T-helper 22 cell (primary cell): ENCODE data around the gene ZFP91.
A peak's percentile ranks its signal among the peaks of the same experiment; 100 is the strongest.
"Not testable (repeated sequence)": the region's sequence is repeated elsewhere in the genome, so short reads cannot be mapped to it uniquely, and the experiment has no call there.

Experiments used
- DNase-seq: peaks from one replicate; pipeline ENCODE4 v3.0.0-alpha.2; 2020; ENCODE audit warnings: low read depth

The ZFP91 gene, protein sequence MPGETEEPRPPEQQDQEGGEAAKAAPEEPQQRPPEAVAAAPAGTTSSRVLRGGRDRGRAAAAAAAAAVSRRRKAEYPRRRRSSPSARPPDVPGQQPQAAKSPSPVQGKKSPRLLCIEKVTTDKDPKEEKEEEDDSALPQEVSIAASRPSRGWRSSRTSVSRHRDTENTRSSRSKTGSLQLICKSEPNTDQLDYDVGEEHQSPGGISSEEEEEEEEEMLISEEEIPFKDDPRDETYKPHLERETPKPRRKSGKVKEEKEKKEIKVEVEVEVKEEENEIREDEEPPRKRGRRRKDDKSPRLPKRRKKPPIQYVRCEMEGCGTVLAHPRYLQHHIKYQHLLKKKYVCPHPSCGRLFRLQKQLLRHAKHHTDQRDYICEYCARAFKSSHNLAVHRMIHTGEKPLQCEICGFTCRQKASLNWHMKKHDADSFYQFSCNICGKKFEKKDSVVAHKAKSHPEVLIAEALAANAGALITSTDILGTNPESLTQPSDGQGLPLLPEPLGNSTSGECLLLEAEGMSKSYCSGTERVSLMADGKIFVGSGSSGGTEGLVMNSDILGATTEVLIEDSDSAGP

DNA sequence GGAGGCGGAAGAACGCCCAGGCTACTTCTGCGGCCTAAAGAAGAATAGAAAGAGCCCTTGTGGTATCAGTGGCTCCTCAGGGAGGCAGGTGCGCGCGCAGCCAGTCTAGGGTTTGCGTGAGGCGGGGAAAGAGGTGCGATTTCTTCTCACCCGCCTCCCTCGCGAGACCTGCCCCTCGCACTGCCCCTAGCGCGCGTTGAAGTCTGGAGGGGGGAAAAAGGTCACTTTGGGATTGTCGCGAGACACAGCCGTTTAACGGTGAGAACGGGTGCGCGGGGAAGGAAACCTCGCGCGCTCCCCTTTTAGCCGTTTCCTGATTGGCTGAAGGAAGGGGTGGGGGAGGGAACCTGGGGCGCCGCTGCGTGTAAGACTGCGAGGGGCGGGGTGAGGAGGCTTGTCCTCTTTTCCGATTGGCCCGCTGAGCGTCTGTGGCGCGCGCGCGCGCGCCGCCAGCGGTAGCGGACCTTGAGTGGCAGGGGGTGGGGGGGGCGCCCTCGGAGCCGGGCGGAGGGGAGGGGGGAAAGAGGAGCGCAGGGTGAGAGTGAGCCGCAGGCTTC, at the start of gene ZFP91:
Gene ZFP91 (plus strand): TSS at position 429 of the 557 bp plus-strand sequence. CDS start 219 bp downstream, outside the sequence.
- peak; percentile 97 for DNase-seq

DNA sequence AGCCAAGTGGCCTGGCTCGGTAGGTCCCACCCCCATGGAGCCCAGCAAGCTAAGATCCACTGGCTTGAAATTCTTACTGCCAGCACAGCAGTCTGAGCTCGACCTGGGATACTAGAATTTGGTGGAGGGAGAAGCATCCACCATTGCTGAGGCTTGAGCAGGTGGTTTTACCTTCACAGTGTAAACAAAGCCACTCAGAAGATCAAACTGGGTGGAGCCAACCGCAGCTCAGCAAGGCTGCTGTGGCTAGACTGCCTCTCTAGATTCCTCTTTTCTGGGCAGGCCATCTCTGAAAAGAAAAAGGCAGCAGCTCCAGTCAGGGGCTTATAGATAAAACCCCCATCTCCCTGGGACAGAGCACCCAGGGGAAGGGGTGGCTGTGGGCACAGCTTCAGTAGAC, 48.6 kb upstream of the ZFP91 start:
- no peak for DNase-seq

DNA sequence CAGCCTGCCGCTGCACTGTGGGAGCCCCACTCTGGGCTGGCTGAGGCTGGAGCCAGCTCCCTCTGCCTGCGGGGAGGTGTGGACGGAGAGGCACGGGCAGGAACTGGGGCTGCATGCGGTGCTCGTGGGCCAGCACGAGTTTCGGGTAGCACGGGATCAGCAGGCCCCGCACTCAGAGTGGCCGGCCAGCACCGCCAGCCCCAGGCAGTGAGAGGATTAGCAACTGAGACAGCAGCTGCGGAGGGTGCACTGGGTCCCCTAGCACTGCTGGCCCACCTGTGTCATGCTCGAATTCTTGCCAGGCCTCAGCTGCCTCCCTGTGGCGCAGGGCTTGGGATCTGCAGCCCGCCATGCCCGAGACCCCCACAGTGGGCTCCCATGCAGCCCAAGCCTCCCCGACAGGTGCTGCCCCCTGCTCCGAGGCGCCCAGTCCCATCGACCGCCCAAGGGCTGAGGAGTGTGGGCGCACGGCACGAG, 47.0 kb upstream of the ZFP91 start:
- DNase-seq: no peak

DNA sequence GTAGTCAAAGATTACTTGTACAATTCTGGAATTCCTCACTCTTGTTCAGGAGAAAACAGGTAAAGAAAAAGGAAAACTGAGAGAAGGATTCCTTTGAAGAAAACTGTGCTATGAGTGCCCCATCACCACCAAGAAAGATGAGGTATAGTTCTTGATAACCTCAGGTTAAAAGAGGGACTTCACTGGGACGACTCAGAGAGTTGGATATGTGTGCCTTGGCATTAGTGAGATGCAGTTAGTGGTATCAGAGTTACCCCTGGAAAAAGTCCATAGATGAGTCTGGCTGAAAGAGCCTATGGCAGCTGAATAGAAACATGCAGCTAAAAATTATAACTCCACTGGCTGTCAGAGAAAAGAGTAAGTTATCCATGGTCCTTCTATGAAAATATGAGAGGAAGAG, 32.0 kb upstream of the ZFP91 start:
- no peak for DNase-seq

DNA sequence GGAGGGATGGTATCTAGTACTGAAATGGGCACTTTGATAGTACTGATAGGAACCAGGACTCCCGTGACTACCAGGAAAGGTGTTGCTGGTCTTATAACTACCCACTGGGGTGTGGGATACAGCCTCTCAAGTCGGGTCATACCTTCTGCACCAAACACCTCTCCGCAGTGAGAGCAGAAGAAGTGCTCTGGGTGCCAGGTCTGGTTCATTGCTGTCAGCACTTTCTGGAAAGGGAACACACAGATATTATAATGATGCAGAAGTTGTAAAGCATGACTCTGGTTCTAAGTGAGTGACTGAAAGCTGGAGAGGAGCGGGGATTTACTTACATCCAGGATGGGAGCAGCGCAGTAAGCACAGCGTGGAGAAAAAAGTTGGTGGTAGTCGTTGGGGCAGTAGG, 29.2 kb upstream of the ZFP91 start:
- no peak for DNase-seq

DNA sequence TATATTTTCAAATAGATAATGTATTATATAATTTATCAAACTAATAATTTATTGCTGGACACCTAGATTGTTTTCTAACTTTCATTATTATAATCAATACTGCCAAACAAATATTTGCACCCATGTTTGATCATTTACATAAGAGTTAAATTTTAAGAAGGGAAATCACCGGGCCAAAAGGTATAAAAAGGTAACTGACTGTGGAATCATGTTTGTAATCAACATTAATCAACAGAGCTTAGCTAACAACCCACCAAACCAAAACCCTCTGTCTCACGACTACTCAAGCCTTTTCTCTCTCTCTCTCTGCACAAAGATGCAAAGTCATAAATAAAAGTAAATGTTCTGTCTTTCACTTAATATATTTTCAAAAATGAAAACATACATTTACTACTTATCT, 18.0 kb upstream of the ZFP91 start:
- no peak for DNase-seq

DNA sequence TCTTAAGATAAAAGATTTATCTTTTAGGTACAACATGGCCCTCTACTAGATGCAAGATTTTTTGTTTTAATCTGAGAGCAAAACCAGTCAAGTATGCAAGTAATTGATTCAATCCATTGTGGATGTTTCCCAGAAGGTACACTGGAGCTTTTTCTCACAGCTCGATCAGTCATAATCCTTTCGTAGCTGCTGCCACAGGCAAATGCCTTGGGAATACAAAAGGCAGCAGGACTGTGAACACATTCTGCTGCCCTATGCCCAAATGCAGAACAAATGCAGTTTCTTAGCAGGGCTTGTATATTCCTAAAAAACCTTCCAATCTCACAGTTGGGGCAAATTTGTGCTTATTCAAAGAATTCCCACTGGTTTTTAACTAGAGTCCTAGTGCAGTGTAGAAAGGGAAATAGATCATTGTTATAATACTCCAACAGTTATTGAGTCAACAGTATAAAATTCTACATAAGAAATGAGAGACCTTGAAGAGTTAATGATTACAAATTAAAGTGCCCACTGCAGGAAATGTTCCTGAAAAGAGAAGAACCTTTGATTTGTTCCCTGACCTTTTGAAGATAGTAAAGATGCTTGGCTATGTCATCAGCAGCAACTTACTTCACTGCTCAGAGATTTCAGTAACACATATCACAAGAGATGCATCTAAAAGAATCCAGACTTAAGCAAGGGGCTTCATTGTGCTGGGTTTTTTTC, 17.3 kb upstream of the ZFP91 start:
- no peak for DNase-seq

DNA sequence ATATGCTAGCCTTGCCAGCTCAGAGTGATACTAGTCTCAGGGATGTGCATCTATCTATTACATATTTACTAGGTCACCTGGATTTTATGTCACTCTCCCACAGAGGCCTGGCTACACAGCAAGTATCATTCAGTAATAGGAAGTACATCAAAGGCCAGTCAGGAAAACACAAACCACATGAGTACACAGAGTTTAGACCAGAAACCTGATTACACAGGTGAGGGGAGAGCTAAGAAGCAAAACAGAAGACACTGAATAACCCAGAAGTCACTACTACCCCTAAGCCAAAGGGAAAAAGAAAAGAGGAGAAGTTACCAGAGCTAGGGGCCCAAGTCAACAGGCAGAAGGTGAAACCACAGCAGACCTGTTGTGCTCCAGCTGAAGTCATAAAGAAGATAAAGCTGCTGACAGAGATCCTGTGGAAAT, 16.5 kb upstream of the ZFP91 start:
- DNase-seq: no peak

DNA sequence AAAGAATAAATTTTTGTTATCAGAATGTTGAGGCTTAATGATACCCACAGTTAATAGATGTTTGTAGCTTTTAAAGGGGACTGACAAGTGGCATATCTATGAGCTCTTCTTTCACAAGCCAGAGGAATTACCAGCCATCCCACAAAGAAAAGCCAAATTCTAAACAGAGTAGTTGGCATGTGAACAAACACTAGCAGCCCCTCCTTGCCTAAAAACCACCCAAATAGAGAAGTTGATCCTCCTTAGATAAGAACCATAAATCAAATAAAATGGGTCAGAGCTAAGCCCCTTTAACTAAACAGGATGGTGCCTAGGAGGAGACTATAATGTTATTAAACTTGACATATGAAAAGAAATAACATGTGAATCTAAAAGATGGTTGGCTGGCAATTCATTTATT, 14.6 kb upstream of the ZFP91 start:
- no peak for DNase-seq

DNA sequence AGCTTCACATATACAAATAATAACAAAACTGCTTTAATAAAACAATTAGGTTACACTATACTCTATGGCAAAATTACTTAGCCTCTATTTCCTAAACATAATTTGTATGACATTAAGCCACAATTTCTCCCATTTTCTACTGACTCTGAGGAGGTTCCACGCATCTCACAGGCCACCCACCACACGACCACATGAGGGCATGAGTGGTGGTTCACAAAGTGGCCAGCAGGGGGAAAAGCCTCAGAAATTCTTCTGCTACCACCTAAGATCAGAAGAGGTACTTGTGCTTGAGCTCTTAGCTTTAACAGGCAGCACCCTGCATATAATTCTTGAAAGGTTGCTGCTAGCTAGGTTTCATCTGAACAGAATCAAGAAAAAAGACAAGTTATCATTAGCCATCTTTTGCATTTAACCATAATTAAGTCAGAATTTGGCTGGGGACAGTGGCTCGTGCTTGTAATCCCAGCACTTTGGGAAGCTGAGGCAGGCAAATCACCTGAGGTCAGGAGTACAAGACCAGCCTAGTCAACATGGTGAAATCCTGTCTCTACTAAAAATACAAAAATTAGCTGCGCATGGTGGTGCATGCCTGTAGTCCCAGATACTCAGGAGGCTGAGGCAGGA, 10.9 kb upstream of the ZFP91 start:
- peak; percentile 53 for DNase-seq

DNA sequence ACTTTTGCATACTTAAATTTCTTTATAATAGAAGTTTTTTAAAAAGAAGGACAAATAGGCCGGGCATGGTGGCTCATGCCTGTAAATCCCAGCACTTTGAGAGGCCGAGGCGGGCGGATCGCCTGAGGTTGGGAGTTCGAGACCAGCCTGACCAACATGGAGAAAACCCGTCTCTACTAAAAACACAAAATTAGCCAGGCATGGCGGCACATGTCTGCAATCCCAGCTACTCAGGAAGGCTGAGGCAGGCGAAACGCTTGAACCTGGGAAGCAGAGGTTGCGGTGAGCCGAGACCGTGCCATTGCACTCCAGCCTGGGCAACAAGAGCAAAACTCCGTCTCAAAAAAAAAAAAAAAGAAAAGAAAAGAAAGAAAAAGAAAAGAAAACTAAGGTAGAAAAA, 6.0 kb upstream of the ZFP91 start:
- DNase-seq: not testable (repeated sequence)

DNA sequence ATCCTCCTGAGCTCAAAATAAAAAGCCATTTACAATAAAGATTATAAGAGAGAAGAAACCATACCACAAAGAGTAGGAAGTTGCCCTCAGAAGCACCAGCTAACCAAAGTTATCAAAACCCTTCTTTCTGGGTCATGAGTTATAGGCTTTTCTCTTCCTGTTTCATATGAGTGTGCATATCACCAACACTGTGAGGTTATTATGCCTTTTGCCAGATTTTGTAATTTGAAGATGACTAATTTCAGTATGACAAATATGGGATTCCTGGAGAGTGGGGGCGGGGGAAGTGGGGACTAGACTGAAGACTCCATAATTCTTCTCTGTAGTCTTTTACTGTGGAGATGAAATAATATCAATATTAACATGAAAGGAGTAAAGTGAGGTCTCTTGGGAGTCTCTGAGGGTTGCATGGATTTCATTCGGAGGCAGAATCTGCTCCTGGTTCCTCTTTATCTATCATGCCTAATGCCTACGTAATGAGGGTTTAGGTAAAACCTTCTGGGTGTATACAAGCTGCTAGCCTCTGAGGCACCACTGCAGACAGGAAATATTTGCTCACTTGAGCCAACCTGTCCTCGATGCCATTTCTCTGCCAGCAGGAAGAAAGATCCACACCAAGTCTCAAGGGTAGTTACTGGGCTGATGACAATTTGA, 5.3 kb upstream of the ZFP91 start:
- peak; percentile 57 for DNase-seq

DNA sequence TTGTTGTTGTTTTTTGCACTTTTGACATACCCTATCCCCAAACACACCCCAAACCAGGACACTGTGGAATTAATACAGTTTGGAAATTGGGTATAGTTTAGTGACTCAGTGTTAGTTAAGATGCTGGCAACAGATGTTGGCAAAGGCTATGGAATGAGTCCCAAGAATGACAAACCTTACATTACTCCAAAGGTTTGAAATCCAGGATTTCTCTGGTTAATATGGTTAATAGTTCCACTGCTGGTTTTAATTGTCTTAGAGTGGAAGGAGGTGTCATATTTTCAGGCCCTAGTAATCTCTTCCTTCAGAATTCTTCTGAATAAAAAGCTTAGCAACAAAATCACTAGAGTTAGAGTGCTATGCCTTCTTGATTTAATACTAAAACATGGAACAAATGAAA, 4.0 kb upstream of the ZFP91 start:
- DNase-seq: no peak

DNA sequence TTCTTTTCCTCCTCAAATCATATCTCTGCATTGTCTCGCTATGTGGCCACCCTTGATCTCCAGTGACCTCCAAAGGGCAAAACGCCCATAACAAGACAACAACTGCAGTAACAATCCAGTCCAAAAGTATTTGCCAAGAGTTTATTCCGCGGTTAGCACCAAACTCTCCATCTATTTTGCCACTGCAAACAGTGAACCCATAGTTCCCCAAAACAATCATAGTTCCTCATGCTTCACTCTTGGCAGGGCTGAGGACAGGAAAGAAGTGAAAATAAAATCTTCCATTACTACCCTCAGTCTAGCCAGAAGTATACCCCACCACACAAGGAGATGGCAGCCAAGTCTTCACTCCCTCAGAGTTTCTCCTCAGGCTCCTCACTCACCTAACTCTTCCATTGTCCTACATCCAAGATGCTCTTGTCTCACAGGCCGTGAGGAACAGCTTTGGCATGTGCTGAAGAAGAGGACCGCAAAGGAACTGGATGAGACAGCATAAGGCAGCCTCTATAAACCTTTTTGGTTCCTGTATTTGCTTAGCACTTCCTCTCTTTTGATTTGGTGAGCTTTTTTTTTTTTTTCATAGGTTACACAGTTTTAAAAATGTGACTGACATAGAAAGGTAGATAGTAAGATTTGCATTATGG, 3.4 kb upstream of the ZFP91 start, which contains the start of gene LPXN:
Gene LPXN (minus strand): TSS at position 480 of the 644 bp plus-strand sequence. CDS start 84 bp downstream, at position 396.
- peak; percentile 56 for DNase-seq

DNA sequence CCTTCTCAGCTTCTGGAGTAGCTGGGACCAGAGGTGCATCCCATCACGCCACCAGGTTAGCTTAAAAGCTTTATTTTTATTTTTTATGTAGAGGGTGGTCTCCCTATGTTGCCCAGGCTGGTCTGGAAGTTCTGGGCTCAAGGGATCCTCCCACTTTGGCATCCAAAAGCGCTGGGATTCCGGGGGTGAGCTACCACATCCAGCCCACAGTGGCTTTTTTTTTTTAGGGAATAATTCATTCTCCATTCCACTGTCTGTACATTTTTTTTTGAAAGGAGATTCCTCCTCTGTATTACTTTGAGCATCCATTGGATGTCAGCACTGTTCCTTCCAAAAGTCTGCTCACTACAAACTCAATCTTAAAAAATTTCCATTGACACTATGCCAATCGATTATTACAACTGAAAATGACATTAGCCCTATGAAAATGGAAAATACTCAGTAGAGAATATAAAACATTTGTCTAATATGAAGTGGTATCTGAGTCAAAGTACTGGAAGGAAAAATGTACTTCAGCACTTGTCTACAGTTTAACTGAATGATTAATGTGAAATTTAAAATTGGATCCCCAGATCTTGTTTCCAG, 1.9 kb upstream of the ZFP91 start:
- DNase-seq: no peak

DNA sequence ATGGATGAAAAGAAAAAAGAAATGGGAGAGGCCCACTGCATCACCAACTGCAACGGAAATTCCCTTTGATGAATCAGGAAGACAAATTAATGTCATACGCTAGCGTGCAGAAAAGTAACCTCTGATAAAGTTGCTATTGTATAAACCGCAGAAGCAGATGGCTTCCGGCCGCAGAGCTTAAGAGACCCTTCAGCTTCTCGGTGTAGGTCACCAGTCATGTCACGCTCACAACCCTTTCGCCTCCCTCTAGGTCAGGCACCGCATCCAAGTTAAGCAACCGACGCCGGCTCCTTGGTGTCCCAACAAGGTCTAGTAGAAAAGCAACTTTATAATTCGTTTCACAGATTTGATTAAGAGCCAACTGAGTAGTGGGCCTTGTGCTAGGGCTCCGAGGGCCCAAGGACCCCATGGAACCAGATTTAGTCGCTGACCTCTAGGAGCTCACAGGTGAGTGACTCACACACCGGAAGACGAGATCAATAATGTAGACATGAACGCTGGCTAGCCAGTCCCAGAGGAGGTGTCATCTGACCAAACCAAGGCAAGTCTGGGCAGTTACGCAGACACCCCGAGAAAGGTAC, 1.2 kb upstream of the ZFP91 start:
- DNase-seq: peak; percentile 80

DNA sequence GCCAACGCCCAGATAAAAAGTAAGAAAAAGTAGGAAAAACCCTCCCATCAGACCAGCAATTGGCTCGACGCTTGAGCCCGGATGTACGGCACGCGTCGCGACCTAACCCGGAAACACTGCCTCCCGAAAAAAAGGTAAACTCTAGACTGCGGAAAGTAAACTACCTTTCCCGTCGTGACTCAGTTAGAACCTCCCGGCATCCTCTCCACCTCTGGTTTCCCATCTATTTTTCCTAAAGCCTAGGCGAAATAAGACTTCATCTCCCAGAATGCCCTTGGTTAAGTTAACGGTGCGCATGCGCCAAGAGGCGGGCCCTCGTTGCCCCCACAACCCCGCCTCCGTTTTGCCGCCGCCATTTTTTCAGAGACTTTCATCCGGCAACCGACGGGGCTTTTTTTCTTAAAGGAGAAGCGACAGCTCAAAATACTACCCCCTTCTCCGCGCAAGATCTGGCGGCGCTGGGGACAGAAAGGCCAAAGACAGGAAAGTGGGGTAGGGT, 678 bp upstream of the ZFP91 start:
- peak; percentile 85 for DNase-seq

DNA sequence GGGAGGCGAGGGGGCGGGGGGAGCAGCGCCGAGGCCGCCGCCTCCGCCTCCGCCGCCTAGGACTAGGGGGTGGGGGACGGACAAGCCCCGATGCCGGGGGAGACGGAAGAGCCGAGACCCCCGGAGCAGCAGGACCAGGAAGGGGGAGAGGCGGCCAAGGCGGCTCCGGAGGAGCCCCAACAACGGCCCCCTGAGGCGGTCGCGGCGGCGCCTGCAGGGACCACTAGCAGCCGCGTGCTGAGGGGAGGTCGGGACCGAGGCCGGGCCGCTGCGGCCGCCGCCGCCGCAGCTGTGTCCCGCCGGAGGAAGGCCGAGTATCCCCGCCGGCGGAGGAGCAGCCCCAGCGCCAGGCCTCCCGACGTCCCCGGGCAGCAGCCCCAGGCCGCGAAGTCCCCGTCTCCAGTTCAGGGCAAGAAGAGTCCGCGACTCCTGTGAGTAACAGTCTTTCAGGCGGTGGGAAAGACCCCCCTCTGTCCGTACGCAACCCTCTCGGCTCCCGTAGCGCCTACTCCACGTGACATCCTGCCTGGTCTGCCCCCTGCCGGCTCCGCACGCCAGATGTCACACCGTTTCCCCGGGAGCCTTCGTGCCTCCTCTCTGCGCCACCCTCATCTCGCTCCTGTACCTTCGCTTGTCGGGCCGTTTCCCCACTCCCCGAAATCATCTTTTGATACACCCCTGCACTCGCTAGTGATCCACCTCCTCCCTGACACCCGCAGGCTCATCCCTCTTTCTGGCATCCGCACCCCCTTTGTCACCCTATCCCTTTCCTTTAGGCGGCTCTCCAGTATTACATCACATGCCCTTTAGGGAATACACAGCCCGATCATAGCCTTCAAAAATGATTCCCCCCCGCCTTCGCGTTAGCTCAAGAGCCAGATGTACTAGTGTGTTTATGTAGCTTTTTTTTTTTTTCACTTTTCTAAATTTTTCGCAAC, 598 bp downstream of the ZFP91 start:
- DNase-seq: peak; percentile 88

DNA sequence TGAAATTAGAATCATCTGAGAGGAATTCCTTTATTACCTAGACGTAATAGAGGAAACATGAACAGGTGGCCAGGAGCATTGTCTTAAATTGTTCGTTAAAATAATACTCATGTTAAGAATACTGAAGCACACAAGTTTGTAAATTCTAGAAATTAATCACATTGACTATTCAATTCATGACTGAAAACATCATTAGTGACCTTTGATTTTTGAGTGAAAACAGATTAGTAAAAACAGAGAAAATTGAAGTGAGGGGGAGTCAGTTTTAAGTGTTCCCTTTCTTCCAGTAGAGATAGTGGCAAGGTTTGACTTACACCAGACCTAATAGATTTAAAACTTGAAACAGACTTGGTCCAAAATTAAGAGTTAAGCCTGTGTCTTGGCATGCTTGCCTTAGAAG, 1.4 kb downstream of the ZFP91 start:
- no peak for DNase-seq
